ENCODE data around the gene SCIMP.
A peak's percentile ranks its signal among the peaks of the same experiment; 100 is the strongest.
"Not testable (repeated sequence)": the region's sequence is repeated elsewhere in the genome, so short reads cannot be mapped to it uniquely, and the experiment has no call there.

The SCIMP gene

DNA sequence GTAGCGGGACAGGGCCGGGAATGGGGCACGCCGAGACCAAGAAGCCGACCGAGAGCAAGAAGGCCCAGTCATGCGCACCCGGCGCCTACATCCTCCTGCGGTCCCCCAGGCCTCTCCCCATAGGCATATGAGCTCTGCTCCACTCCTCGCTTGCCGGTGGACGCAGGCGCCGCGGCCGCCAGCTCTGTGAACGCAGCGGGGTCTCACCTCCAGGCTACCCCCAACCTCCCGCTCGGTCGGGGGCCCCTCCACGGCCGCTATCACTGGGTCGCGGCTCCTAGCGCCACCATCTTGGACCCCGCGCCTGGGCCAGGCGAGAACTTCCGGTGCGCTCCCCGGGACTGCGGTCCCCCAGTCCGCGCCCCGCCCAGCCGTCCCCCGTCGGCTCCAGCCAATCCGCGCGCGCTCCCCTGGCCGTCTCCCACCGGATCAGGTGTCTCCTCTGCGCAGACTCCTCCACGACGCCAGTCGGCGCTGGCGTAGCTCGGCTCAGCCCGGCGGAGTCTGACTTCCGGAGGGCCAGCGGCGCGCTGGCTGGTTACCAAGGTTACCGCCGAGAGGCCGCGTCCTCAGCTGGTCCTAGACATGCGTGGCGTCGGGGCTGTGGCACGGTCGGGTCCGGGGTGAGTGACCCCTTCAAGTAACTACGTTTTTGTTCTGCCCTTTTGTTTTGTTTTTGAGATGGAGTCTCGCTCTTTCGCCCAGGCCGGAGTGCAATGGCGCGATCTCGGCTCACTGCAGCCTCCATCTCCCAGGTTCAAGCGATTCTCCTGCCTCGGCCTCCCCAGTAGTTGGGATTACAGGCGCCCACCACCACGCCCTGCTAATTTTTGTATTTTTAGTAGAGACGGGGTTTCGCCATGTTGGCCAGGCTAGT, 42.9 kb downstream of the SCIMP start, which contains the start of gene ZNF594:
TSS of gene ZNF594 (minus strand) at position 328 of the 877 bp plus-strand sequence. CDS start 7,612 bp downstream, outside the sequence.
- DNase-seq (ENCODE audit: low read depth in 2 of 3, low spot score in 2 of 3): peak; percentile 89 to 95 (median 94)

DNA sequence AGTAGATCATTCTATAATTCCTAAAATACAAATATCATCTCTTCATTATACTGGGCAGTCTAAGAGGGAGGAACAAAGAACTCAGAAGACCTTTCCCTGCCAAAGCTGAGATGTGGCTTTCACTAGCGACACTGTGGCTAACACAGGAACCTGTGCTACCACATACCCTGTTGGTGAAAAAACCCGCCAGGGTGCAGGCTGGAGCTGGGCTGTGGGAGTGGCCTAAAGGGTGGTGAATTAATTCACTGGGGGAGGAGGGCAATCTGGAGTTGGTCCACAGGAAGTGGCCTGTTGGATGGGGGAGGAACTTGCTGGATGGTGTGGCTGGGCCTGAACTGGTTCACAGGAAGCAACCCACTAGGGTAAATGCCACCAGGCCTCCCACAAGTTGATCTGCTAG, 50.4 kb downstream of the SCIMP start:
- no peak for DNase-seq (ENCODE audit: low read depth in 2 of 3, low spot score in 2 of 3)

DNA sequence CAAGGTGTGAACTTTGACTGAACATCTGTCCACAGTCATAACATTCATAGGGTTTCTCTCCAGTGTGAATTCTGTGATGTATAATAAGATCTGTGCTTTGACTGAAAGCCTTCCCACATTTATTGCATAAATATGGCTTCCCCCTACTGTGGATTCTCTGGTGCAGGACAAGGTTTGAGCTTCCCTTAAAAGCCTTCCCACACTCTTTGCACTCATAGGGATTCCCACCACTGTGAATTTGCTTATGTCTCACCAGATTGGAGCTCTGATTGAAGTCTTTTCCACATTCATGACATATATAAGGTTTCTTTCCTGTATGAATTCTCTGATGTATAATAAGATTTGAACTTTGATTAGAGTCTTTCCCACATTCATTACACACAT, 51.3 kb downstream of the SCIMP start:
- no peak for DNase-seq (ENCODE audit: low read depth in 2 of 3, low spot score in 2 of 3)

DNA sequence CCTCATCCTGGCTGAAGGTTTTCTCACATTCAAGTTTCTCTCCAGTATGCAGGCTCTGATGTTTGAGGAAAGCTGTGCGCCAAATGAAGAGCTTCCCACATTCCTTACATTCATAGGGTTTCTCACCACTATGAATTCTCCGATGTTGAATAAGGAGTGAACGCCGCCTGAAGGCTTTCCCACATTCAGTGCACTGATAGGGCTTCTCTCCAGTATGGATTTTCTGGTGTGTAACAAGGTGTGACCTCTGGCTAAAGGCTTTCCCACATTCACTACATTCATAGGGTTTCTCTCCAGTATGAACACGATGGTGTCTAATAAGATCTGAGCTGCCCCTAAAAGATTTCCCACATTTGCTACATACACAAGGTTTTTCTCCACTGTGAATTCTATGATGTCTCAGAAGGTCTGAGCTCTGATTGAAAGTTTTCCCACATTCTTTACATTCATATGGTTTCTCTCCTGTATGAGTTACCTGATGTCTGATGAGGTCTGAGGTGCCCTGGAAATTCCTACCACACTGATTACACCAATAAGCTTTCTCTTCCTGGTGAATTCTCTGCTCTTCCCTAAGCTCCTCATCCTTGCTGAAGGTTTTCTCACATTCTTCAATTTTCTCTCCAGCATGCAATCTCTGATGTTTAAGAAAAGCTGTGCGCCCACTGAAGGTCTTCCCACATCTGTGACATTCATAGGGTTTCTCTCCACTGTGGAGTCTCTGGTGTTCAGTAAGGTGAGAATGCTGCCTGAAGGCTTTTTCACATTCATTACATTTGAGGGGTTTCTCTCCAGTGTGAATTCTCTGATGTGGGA, 51.9 kb downstream of the SCIMP start:
- no peak for DNase-seq (ENCODE audit: low read depth in 2 of 3, low spot score in 2 of 3)

DNA sequence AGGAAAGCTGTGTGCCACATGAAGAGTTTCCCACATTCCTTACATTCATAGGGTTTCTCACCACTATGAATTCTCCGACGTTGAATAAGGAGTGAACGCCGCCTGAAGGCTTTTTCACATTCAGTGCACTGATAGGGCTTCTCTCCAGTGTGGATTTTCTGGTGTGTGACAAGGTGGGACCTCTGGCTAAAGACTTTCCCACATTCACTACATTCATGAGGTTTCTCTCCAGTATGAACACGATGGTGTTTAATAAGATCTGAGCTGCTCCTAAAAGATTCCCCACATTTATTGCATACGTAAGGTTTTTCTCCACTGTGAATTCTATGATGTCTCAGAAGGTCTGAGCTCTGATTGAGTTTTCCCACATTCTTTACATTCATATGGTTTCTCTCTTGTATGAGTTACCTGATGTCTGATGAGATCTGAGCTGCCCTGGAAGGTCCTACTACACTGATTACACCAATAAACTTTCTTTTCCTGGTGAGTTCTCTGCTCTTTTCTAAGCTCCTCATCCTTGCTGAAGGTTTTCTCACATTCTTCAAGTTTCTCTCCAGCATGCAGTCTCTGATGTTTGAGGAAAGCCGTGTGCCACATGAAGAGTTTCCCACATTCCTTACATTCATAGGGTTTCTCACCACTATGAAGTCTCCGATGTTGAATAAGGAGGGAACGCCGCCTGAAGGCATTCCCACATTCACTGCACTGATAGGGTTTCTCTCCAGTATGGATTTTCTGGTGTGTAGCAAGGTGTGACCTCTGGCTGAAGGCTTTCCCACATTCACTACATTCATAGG, 53.0 kb downstream of the SCIMP start:
- DNase-seq (ENCODE audit: low read depth in 2 of 3, low spot score in 2 of 3): no peak

DNA sequence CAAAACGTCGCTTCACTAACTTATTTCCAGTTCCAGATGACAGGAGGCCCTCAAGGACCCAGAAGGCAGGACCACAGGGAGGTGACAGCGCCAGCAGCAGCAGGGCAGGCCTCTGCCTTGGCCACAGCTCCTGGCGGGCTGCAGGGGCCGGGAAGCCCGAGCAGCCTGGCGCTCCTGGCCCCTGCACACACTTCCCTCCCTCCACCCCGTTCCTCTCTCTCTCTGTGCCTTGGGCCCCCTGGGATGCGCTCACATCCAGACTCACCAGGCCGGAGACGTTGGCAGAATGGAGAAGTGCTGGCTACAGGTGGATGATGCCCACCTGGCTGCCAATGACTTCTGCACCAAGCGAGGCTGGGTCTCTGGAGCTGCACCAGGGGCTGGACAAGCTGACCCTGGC, 55.7 kb downstream of the SCIMP start:
- DNase-seq (ENCODE audit: low read depth in 2 of 3, low spot score in 2 of 3): no peak

DNA sequence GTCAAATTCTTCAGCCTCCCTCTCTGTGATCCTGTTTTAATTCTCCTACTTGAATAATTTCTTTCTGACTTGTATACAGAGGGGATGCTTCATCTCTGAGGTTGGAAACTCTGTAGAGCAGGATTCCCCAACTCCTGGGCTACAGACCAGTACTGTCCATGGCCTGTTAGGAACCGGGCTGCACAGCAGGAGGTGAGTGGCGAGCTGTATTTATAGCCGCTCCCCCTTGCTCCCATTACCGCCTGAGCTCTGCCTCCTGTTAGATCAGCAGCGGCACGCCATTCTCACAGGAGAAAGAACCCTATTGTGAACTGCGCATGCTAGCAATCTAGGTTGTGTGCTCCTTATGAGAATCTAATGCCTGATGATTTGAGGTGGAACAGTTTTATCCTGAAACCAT, 59.6 kb downstream of the SCIMP start:
- DNase-seq (ENCODE audit: low read depth in 2 of 3, low spot score in 2 of 3): not testable (repeated sequence)

DNA sequence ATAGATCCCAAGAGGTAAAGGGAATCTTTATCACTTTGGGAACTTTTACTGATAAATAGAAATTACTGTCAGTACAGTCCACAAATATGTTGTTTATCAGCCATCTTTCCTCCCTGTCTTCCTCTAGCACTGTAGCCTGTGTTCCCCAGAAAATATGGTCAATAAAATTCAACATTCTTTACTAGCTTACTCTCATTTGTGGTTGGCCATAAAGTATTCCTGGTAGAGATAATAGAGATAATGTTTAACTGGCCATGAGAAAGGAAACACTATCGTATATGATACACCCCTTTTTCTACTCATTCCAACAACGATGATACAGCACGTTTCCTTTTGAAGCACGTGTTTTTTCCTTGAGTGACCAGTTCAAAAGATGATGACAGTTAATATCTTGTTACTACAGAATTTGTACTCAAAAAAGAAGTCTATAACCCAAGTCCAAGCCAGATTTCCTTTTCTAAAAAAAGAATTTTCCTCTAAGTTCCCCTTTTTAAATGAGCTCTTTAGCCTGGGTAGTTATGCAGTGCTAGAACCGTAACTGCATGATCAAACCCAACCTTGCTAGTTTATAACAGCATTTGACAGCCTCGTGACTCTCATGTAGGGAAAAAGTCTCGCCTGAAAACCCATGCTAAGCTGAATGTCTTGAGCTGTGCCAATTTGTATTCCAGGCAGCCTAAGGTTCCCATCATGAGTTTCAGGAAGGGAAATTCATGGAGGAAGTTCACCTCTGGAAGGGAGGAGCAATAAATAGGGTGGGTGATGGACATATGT, 68.7 kb downstream of the SCIMP start:
- DNase-seq (ENCODE audit: low read depth in 2 of 3, low spot score in 2 of 3): not testable (repeated sequence)

DNA sequence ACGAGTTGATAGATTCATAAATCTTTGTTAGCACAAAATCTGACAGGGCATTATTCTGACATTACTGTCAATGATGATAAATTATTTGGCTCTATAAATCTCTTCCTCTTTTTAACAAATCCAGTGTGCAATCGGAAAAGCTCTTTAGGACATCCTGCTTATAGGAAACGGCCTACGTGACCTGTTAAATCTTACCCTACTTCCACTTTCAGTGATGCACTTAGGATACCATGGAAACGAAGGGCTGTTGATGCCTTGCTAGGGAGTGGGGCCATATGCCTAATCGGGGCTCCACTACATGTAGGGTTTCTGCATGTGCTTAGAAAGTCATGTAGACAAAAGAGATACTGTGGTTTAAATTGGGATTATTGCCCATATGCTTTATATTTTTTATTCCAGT, 70.2 kb downstream of the SCIMP start:
- DNase-seq (ENCODE audit: low read depth in 2 of 3, low spot score in 2 of 3): no peak

DNA sequence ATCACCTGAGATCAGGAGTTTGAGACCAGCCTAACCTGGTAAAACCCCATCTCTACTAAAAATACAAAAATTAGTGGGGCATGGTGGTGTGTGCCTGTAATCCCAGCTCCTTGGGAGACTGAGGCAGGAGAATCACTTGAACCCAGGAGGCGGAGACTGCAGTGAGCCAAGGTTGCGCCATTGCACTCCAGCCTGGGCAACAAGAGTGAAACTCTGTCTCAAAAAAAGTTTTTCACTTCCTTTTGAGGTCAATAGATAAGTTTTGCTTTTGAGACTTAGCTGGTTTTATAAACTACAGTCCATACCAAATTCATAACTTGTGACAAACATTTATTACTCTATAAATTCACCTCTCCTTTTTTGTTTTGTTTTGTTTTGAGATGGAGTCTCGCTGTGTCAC, 72.9 kb downstream of the SCIMP start:
- DNase-seq (ENCODE audit: low read depth in 2 of 3, low spot score in 2 of 3): not testable (repeated sequence)

DNA sequence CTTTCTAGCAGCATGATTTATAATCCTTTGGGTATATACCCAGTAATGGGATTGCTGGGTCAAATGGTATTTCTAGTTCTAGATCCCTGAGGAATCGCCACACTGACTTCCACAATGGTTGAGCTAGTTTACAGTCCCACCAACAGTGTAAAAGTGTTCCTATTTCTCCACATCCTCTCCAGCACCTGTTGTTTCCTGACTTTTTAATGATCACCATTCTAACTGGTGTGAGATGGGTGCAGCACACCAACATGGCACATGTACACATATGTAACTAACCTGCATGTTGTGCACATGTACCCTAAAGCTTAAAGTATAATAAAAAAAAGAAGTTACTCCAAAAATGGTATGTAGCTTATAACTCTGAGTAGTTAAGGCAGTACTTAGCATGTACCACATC, 74.0 kb downstream of the SCIMP start:
- not testable (repeated sequence) for DNase-seq (ENCODE audit: low read depth in 2 of 3, low spot score in 2 of 3)

Data from activated CD8-positive, alpha-beta memory T cell treated with anti-CD3 and anti-CD28 coated beads for 48 hours (primary cell).